PC-3 (cell line): ENCODE results near the gene HSD17B11. TPM values are rescaled to one million over a fixed set of nuclear protein-coding genes. Genes with fewer than 3 reads are reported as not detected.

Experiments used
- ATAC-seq: fragments of 200-7000 bp; cut with Tn5 transposase; 2 replicates; pipeline ENCODE4 v1.9.1; 2020; ENCODE audit warnings: mild to moderate bottlenecking, moderate library complexity
- BruUV-seq: library from RNA; stranded (reverse); fragments of 400-500 nt; replicated peaks from 2 replicates; lab custom pipeline; 2021; lab: Mats Ljungman, UMichigan
- CTCF ChIA-PET: fragments of 300-600 bp; sonication (Branson Sonifier 250); formaldehyde crosslinking; loops from one replicate; lab custom pipeline; 2022; ENCODE audit warnings: antibody characterized with exemption; lab: Charles Lee
- POLR2A ChIA-PET: fragments of 300-600 bp; sonication (Branson Sonifier 250); formaldehyde crosslinking; loops from one replicate; lab custom pipeline; 2022; ENCODE audit warnings: antibody characterized with exemption; ENCODE audit not compliant: unreplicated experiment; lab: Charles Lee
- DNase-seq: peaks from one replicate; pipeline ENCODE4 v3.0.0-alpha.2; 2015
- H2AFZ ChIP-seq: fragments of 300-600 bp; sonication (generic); 2 replicates; pipeline ENCODE4 v1.6.0; 2016; ENCODE audit warnings: antibody characterized with exemption, low read length
- H3F3A ChIP-seq: fragments of 300-600 bp; sonication (generic); one replicate; pipeline ENCODE4 v1.6.0; 2017; ENCODE audit warnings: antibody characterized with exemption, low read length, control low read depth, mild to moderate bottlenecking; ENCODE audit not compliant: unreplicated experiment
- H3K27ac ChIP-seq: fragments of 300-600 bp; sonication (generic); 2 replicates; pipeline ENCODE4 v1.5.1; 2016; ENCODE audit warnings: mild to moderate bottlenecking, low read length
- H3K27me3 ChIP-seq: fragments of 300-600 bp; sonication (generic); 2 replicates; pipeline ENCODE4 v1.6.1; 2016; ENCODE audit warnings: low read length, mixed read lengths
- H3K36me3 ChIP-seq: fragments of 300-600 bp; sonication (generic); 2 replicates; pipeline ENCODE4 v1.6.1; 2016; ENCODE audit warnings: low read depth, mixed run types, low read length, mixed read lengths
- H3K4me1 ChIP-seq: fragments of 300-600 bp; sonication (generic); 2 replicates; pipeline ENCODE4 v1.5.1; 2016; ENCODE audit warnings: low read length; ENCODE audit not compliant: insufficient read depth
- H3K4me2 ChIP-seq: fragments of 300-600 bp; sonication (generic); 2 replicates; pipeline ENCODE4 v1.6.0; 2016; ENCODE audit warnings: low read length
- H3K4me3 ChIP-seq: fragments of 300-600 bp; sonication (generic); 2 replicates; pipeline ENCODE4 v1.5.1; 2016; ENCODE audit warnings: mild to moderate bottlenecking, low read length, mixed read lengths
- H3K79me2 ChIP-seq: fragments of 300-600 bp; sonication (generic); 2 replicates; pipeline ENCODE4 v1.6.1; 2017; ENCODE audit warnings: low read length, mixed read lengths
- H3K9ac ChIP-seq: fragments of 300-600 bp; sonication (generic); 2 replicates; pipeline ENCODE4 v1.6.0; 2016; ENCODE audit warnings: mild to moderate bottlenecking, low read length
- H3K9me2 ChIP-seq: fragments of 300-600 bp; sonication (generic); replicated peaks from 2 replicates; pipeline ENCODE4 v1.6.1; 2016; ENCODE audit warnings: mixed run types, low read length, mixed read lengths
- H3K9me3 ChIP-seq: fragments of 300-600 bp; sonication (generic); 2 replicates; pipeline ENCODE4 v1.6.1; 2016; ENCODE audit warnings: low read length, mixed read lengths
- H4K20me1 ChIP-seq: fragments of 300-600 bp; sonication (generic); 2 replicates; pipeline ENCODE4 v1.6.1; 2016; ENCODE audit warnings: low read length, mixed read lengths
- CTCF ChIP-seq: fragments of 300-600 bp; sonication (generic); conservative IDR thresholded peaks from 2 replicates; pipeline ENCODE4 v1.5.1; 2017; ENCODE audit warnings: antibody characterized with exemption, low read depth, mild to moderate bottlenecking, low read length
- EZH2 ChIP-seq: fragments of 300-600 bp; sonication (generic); IDR thresholded peaks from one replicate; pipeline ENCODE4 v1.6.1; 2017; ENCODE audit warnings: antibody characterized with exemption, mild to moderate bottlenecking, low read length; ENCODE audit not compliant: unreplicated experiment
- EZH2phosphoT487 ChIP-seq: fragments of 300-600 bp; sonication (generic); IDR thresholded peaks from 2 replicates; pipeline ENCODE4 v1.6.1; 2018; ENCODE audit warnings: mild to moderate bottlenecking, antibody characterized with exemption, low read length, borderline replicate concordance
- intact Hi-C: fragments of 100-400 bp; cut with micrococcal nuclease; formaldehyde crosslinking; loops from 2 replicates; pipeline ENCODE4 v1.9.0; 2023
- total RNA-seq: library from RNA; depleted of rRNA; stranded (reverse); fragments of >200 nt; gene quantifications from 2 replicates; pipeline ENCODE4 v1.2.3, GENCODE V29; 2014

HSD17B11 gene
- total RNA-seq, 1 experiment from 2014 or later, result 4.7 TPM

- Histone ChIP-seq H3K36me3 (no peaks in the 10 kb centered on the region), H3K79me2 (no peaks in the 10 kb centered on the region), H3K9me2 (no peaks in the 10 kb centered on the region), H2AFZ (no peak overlapping the region), H3K9ac (no peak overlapping the region), H3K4me1 (no peaks in the 10 kb centered on the region), H4K20me1 (no peaks in the 10 kb centered on the region), H3F3A (no peaks in the 10 kb centered on the region), H3K4me2 (no peak overlapping the region), H3K4me3 (no peak overlapping the region), H3K27me3 (no peaks in the 10 kb centered on the region), H3K9me3 (no peaks in the 10 kb centered on the region), H3K27ac (no peak overlapping the region)
- no TSS peak for BruUV-seq
- ATAC-seq (no peak), DNase-seq (no peak)
- intact Hi-C loops, result no loop called here
- CTCF ChIA-PET, result no interaction called here
- TF ChIP-seq EZH2phosphoT487, result no peak
- POLR2A ChIA-PET, result no interaction called here
These were observed 51.5 kb downstream of the HSD17B11 start for GRCh38 chr4:87339440-87339839.

- CTCF ChIA-PET, result no interaction called here
- no peaks in the 10 kb centered on the region for H3K4me1 ChIP-seq
- no peaks in the 10 kb centered on the region for H3F3A ChIP-seq
- no peak for ATAC-seq
- no peak overlapping the region for H2AFZ ChIP-seq
- intact Hi-C loops, result no loop called here
- H3K27me3 ChIP-seq, result no peaks in the 10 kb centered on the region
- H3K9me3 ChIP-seq, result peaks cover 6% of the 10 kb centered on the region; the same call in 1 of the 2 replicates
- no peaks in the 10 kb centered on the region for H3K36me3 ChIP-seq
- BruUV-seq, result no TSS peak
- H3K4me2 ChIP-seq, result no peak overlapping the region
- no peak overlapping the region for H3K4me3 ChIP-seq
- TF ChIP-seq CTCF, result no peak
- no peak for TF ChIP-seq EZH2
- TF ChIP-seq EZH2phosphoT487, result no peak
- H3K79me2 ChIP-seq, result no peaks in the 10 kb centered on the region
- POLR2A ChIA-PET, result no interaction called here
- no peak overlapping the region for H3K9ac ChIP-seq
- DNase-seq, result no peak
- H3K27ac ChIP-seq, result no peak overlapping the region
- H4K20me1 ChIP-seq, result no peaks in the 10 kb centered on the region
- H3K9me2 ChIP-seq, result no peaks in the 10 kb centered on the region
These were observed 53.6 kb downstream of the HSD17B11 start for GRCh38 chr4:87337361-87337760.

GRCh38 chr4:87333267-87333666, 57.7 kb downstream of the HSD17B11 start:
- no TSS peak for BruUV-seq
- Histone ChIP-seq H3K79me2 (no peaks in the 10 kb centered on the region), H3K27ac (no peak overlapping the region), H3K9me3 (peaks cover 6% of the 10 kb centered on the region; the same call in 1 of the 2 replicates), H3K27me3 (no peaks in the 10 kb centered on the region), H3K36me3 (no peaks in the 10 kb centered on the region), H2AFZ (no peak overlapping the region), H3F3A (no peaks in the 10 kb centered on the region), H3K4me1 (no peaks in the 10 kb centered on the region), H4K20me1 (no peaks in the 10 kb centered on the region), H3K9ac (no peak overlapping the region), H3K4me3 (no peak overlapping the region), H3K4me2 (no peak overlapping the region), H3K9me2 (no peaks in the 10 kb centered on the region)
- intact Hi-C loops, result no loop called here
- no peak for DNase-seq
- TF ChIP-seq EZH2phosphoT487, result no peak
- no peak for TF ChIP-seq CTCF
- TF ChIP-seq EZH2, result no peak
- no peak for ATAC-seq
- POLR2A ChIA-PET, result no interaction called here
- CTCF ChIA-PET, result no interaction called here
